Stimulated activated CD4-positive, alpha-beta T cell treated with anti-CD3 and anti-CD28 coated beads, Interleukin-4, amount 100 ng/mL, for 1 hour (primary cell): ENCODE data around the gene FN1.

Source experiments
- DNase-seq: peaks from one replicate; pipeline ENCODE4 v3.0.0-alpha.2; 2020

The FN1 gene

GRCh38 chr2:215382011-215382410, 53.9 kb downstream of the FN1 start:
- DNase-seq: no peak

- DNase-seq: no peak
Observed at GRCh38 chr2:215380699-215381098, 55.2 kb downstream of the FN1 start.

GRCh38 chr2:215379948-215380347, 55.9 kb downstream of the FN1 start:
- DNase-seq: no peak

- no peak for DNase-seq
Observed at GRCh38 chr2:215379039-215379438, 56.8 kb downstream of the FN1 start.

GRCh38 chr2:215378045-215378444, 57.8 kb downstream of the FN1 start:
- no peak for DNase-seq

GRCh38 chr2:215377283-215377682, 58.6 kb downstream of the FN1 start:
- DNase-seq: no peak

GRCh38 chr2:215376103-215376780, 59.6 kb downstream of the FN1 start:
- no peak for DNase-seq

- no peak for DNase-seq
Observed at GRCh38 chr2:215375467-215375830, 60.4 kb downstream of the FN1 start.

- no peak for DNase-seq
Observed at GRCh38 chr2:215374642-215375466, 61.0 kb downstream of the FN1 start.

- DNase-seq: no peak
Observed at GRCh38 chr2:215374002-215374401, 61.9 kb downstream of the FN1 start.

GRCh38 chr2:215372968-215373649, 62.8 kb downstream of the FN1 start:
- no peak for DNase-seq

- DNase-seq: no peak
Observed at GRCh38 chr2:215371915-215372897, 63.7 kb downstream of the FN1 start.

GRCh38 chr2:215370112-215370965, 65.5 kb downstream of the FN1 start:
- DNase-seq: no peak

- no peak for DNase-seq
Observed at GRCh38 chr2:215369181-215369760, 66.6 kb downstream of the FN1 start.

GRCh38 chr2:215368493-215368809, 67.4 kb downstream of the FN1 start:
- no peak for DNase-seq

- no peak for DNase-seq
Observed at GRCh38 chr2:215367662-215368492, 68.0 kb downstream of the FN1 start.

GRCh38 chr2:215366440-215367032, 69.3 kb downstream of the FN1 start:
- DNase-seq: no peak

GRCh38 chr2:215365184-215365658, 70.6 kb downstream of the FN1 start:
- DNase-seq: no peak

GRCh38 chr2:215364157-215365155, 71.4 kb downstream of the FN1 start:
- no peak for DNase-seq
